GM19438 (cell line): ENCODE measurements around the gene SNAPC4.
A peak's percentile ranks its signal among the peaks of the same experiment; 100 is the strongest.
"Not testable (repeated sequence)": the region's sequence is repeated elsewhere in the genome, so short reads cannot be mapped to it uniquely, and the experiment has no call there.

ENCODE experiments used
- ATAC-seq: cut with Tn5 transposase; IDR thresholded peaks from one replicate; pipeline ENCODE4 v1.9.1; 2021; ENCODE audit warnings: low read depth; ENCODE audit not compliant: unreplicated experiment

The SNAPC4 gene

GRCh38 chr9:136410500-136411287 is 10.7 kb upstream of the SNAPC4 start, which contains the start of the genes ENTR1 and PMPCA:
ENTR1 (minus strand) TSS chr9:136410614; CDS start chr9:136410397, 217 bp downstream.
PMPCA (plus strand) TSS chr9:136410658; CDS start chr9:136410669, 11 bp downstream.
- ATAC-seq, result peak; percentile 89

- ATAC-seq, result peak; percentile 25
Observed at GRCh38 chr9:136409557-136410455, 9.8 kb upstream of the SNAPC4 start.

- ATAC-seq, result no peak
Observed at GRCh38 chr9:136407911-136408310, 7.9 kb upstream of the SNAPC4 start.

- not testable (repeated sequence) for ATAC-seq
Observed at GRCh38 chr9:136407061-136407460, 7.1 kb upstream of the SNAPC4 start.

- ATAC-seq, result not testable (repeated sequence)
Observed at GRCh38 chr9:136405904-136406303, 5.9 kb upstream of the SNAPC4 start.

- no peak for ATAC-seq
Observed at GRCh38 chr9:136405481-136405880, 5.5 kb upstream of the SNAPC4 start.

GRCh38 chr9:136404801-136405136 is 4.8 kb upstream of the SNAPC4 start:
- ATAC-seq, result no peak

GRCh38 chr9:136403915-136404800 is 4.2 kb upstream of the SNAPC4 start:
- ATAC-seq, result no peak

GRCh38 chr9:136403538-136403914 is 3.6 kb upstream of the SNAPC4 start:
- ATAC-seq, result no peak

GRCh38 chr9:136402067-136402466 is 2.1 kb upstream of the SNAPC4 start:
- ATAC-seq, result no peak

- ATAC-seq, result no peak
Observed at GRCh38 chr9:136401173-136401922, 1.4 kb upstream of the SNAPC4 start.

- ATAC-seq, result peak; percentile 9
Observed at GRCh38 chr9:136399176-136400037, 563 bp downstream of the SNAPC4 start.

- no peak for ATAC-seq
Observed at GRCh38 chr9:136398286-136398685, 1.7 kb downstream of the SNAPC4 start.

- no peak for ATAC-seq
Observed at GRCh38 chr9:136397643-136398042, 2.3 kb downstream of the SNAPC4 start.

GRCh38 chr9:136396219-136396515 is 3.8 kb downstream of the SNAPC4 start:
- no peak for ATAC-seq

- ATAC-seq, result no peak
Observed at GRCh38 chr9:136395345-136396218, 4.4 kb downstream of the SNAPC4 start.

GRCh38 chr9:136395020-136395340 is 5.0 kb downstream of the SNAPC4 start:
- no peak for ATAC-seq

GRCh38 chr9:136394312-136395019 is 5.5 kb downstream of the SNAPC4 start:
- ATAC-seq, result no peak
